Fibroblast of villous mesenchyme (primary cell): Measurements from ENCODE around the gene SHISA9. TPM values are rescaled to one million over a fixed set of nuclear protein-coding genes. Genes with fewer than 3 reads are reported as not detected.

Source experiments
- DNase-seq: peaks from one replicate; pipeline ENCODE4 v3.0.0-alpha.2; 2010; ENCODE audit warnings: low read depth
- H3K4me3 ChIP-seq: 2 replicates; pipeline ENCODE4 v1.5.1; 2011; ENCODE audit warnings: low read depth, mild to moderate bottlenecking, low read length
- total RNA-seq: library from RNA; depleted of rRNA; stranded (reverse); fragments of >200 nt; gene quantifications from 2 replicates; pipeline ENCODE4 v1.2.3, GENCODE V29; 2012
- TF ChIP-seq, protein P1 (sequence below): IDR thresholded peaks from 2 replicates; pipeline ENCODE4 v1.5.1; 2012; ENCODE audit warnings: low read depth, mild to moderate bottlenecking, low read length; ENCODE audit not compliant: insufficient read depth

Gene SHISA9
- total RNA-seq, 1 donor = not detected

DNA sequence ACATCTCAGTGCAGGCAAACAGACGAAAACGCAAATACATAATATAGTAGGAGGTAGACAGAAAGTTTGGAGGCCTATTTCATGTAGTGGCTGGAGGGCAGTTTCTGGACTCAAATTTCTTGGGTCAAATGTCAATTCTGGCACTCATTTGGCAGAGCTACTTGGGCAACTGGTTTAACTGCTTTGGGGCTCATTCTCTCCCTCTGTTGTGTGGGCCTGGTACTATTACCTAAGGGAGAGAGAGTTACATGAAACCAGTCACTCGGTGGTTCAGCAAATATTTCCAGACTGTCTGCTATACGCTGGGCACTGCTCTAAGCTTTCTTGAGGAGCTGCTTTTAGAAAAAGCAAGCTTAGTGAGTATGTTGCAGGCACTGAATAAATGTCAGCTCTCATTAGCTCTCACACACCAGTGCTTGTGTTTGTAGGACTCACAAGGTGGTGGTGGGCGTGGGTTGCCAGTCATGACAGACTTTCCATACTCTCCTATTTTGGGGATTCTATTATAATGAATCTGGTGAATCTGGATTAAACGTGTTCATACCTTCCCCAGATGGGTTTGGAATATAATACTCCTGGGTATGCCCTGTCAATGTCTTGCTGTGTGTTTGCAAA is 1.8 kb upstream of the SHISA9 start:
- H3K4me3 ChIP-seq = no peak overlapping the region
- DNase-seq = no peak
- TF ChIP-seq, protein P1, sequence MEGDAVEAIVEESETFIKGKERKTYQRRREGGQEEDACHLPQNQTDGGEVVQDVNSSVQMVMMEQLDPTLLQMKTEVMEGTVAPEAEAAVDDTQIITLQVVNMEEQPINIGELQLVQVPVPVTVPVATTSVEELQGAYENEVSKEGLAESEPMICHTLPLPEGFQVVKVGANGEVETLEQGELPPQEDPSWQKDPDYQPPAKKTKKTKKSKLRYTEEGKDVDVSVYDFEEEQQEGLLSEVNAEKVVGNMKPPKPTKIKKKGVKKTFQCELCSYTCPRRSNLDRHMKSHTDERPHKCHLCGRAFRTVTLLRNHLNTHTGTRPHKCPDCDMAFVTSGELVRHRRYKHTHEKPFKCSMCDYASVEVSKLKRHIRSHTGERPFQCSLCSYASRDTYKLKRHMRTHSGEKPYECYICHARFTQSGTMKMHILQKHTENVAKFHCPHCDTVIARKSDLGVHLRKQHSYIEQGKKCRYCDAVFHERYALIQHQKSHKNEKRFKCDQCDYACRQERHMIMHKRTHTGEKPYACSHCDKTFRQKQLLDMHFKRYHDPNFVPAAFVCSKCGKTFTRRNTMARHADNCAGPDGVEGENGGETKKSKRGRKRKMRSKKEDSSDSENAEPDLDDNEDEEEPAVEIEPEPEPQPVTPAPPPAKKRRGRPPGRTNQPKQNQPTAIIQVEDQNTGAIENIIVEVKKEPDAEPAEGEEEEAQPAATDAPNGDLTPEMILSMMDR = no peak

DNA sequence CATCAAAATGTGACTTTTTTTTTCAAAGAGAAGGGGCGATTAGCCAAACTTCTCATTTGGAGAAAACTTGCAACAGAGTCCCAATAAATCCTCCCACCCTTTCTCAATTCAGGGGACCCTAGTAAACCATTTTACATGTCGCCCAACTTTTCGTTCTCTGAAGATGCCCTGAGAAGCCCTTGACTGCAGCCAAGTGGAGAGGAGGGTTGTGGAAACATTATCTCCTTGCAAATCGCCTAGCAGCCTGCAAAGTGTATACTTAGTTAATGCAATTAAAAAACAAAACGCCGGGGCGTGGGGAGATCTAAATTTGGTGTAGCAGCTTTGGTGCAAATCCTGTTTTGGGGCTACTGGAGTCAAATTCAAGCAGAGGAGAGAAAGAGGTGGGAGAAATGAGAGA is 1.2 kb upstream of the SHISA9 start:
- TF ChIP-seq, protein P1 = no peak
- DNase-seq = no peak
- H3K4me3 ChIP-seq = no peak overlapping the region

DNA sequence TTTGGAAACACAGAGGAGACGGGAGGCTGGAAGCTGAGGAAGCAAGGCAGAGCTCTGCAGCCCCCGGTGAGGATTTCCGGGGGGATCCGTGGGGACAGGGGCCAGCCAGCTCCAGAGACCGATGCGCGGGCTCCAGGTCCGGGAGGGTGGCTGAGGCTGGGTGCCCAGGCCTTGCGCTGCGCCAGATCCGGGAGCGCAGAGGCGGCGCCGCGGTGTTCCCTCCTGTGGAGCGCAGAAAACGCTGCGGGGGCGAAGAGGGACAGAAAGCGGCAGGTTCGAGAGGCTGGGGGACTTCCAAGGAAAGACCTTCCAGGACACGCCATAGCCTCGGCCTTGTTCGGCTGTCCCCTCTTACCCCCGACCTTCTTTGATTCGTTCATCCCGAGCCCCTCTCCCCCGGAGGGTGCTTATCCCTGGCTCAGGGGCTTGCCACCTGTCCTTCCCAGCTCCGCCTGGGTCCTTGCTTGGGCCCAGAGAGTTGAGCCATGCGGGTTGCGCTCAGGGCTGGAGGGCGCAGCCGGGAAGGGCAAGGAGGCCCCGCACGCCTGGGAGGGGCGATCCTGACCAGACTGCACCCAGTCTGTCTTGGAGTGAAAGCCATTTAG is 697 bp upstream of the SHISA9 start:
- no peak overlapping the region for H3K4me3 ChIP-seq
- DNase-seq = no peak
- TF ChIP-seq, protein P1 = no peak

DNA sequence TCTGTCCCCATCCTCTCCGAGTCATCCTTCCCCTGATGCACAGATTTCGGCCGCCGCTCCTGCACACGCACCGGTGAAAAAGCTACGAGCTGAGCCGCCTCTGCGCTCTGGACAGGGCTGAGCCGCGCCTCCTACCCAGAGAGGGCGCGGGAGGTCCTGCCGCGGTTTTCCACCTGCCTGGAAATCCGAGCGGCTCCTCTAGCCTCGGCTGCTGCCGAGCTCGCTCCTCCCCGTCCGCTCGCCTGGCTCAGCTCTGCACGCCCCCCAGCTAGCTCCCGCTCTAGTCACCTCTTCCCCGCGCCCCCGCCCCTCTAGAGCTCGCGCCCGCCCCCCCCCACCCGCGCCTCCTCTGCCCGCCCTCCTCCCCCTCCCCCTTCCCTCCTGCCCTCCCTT is 198 bp upstream of the SHISA9 start:
- H3K4me3 ChIP-seq = no peak overlapping the region
- TF ChIP-seq, protein P1 = no peak
- DNase-seq = no peak

DNA sequence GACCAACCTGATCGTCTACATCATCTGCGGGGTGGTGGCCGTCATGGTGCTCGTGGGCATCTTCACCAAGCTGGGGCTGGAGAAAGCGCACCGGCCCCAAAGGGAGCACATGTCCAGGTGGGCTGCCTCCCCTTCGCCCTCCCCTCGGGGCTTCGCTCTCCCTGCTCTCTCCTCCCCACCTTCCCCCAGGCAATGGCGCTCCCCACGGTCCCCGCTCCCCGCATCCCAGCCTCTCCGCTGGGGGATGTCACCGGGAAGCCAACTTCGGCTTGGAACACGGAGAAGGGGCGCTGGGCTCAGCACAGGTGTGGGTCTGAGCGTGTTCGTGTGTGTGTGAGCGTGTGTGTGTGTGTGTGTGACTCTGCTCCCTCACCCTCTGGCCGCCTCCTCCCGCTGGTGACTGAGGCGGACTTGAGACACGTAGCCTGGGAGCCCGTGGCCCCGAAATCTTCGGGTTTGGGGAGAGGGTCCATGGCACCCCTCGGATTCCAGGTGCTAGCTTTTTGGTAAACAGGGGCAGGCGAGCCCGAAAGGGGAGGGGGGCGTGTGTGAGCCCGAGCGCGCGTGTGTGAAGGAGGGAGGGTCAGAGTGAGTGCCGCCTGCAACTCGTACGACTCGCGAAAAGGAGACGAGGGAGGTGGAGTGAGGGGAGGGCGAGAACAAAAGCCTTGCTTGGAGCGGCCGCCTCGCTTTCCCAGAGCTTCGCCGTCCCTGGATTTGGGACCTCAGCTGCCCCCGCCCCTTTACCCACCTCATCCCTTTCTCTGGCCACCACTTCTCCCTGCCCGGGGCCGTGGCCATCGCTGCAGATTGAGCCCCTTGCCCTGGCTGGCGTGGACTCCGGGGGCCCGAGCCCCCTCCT is 1.3 kb downstream of the SHISA9 start:
- DNase-seq = no peak
- TF ChIP-seq, protein P1 = no peak
- H3K4me3 ChIP-seq = no peak overlapping the region

DNA sequence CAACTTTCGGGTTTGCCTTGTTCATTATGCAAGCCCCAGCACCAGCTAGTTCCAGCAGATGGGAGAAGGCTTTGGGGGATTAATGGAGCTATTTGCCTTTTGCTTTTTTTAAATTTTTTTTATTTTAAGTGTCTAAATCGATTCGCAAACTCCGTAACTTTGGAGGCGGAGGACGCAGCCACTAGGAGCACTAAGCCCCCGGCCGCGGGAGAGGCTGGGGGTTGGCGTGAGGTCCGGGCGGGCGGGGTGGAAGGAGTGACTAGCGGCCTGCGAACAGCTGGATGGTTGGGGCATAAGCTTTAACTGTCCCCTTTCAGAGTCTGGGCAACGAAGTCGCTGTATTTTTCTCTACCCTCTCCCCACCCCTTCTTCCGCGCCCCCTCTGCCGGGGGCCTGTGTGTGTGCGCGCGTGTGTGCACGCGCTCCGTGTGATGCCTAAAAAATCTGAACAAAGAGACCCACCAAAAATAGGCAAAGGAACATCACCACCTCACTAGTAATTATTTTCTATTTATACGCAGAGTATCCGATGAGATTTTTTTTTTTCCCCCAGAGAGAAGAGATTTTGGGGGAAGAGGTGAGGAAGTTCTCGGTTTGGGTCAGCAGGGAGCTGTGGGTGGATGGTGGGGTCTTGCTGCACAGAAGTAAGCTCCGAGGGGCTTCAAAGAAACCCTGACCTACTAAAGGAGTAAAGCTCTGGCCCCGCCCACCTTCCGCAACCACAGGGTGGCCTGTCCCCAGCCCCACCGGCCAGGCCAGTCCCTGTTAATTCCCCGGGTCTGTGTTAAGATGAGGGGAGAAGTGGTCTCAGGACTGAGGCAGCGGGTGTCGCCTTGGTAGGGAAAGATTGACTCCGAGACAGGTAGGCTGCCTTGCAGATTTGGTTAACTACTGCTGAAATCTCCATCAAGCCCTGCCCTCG is 2.3 kb downstream of the SHISA9 start:
- H3K4me3 ChIP-seq = no peak overlapping the region
- no peak for DNase-seq
- TF ChIP-seq, protein P1 = no peak
